Prostate gland (tissue), 2 donors: ENCODE results near the gene AGTRAP.

Source experiments
- CTCF ChIP-seq, 4 experiments: fragments of 200-600 bp in 2 of 4; fragments of 450-650 bp in 2 of 4; sonication (generic) in 2 of 4; IDR thresholded peaks; 1 replicate in 3 of 4; 2 replicates in 1 of 4; pipeline ENCODE4 v1.5.1; 2016 to 2019; ENCODE audit warnings: antibody characterized with exemption in 4 of 4, mild to moderate bottlenecking in 2 of 4, moderate library complexity in 2 of 4
- POLR2A ChIP-seq: fragments of 450-650 bp; IDR thresholded peaks from one replicate; pipeline ENCODE4 v1.6.1; 2016; ENCODE audit warnings: antibody characterized with exemption, mild to moderate bottlenecking
- POLR2AphosphoS5 ChIP-seq: sonication (generic); formaldehyde crosslinking; IDR thresholded peaks from one replicate; pipeline ENCODE4 v1.6.1; 2017; ENCODE audit warnings: antibody characterized with exemption

- TF ChIP-seq CTCF (IDR thresholded peaks at IDR 0.05) (no peak), POLR2AphosphoS5 (peak; percentile 5), POLR2A (no peak)
Observed at GRCh38 chr1:11722538-11722937, 13.4 kb upstream of the AGTRAP start.
